Measurements from ENCODE around the gene ADARB2.

The ADARB2 gene

DNA sequence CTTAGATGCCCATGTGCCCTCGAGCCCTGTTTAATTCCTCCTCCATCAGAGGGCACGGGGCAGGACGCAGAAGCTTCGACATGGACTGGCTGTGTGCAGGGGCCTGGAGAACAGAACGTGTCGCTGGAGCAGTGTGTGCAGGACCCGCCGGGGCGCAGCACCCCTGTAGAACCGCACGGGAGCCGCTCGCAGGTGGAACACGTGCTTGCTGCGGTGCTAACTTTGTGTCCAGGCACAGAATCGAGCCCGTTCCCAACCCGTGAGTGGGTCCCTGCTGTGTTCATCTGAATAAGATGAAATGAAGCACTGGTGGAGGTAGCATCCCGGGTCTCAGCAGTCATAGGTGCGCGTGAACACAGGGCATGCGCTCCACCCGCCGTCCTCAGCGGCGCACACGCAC is 564.2 kb downstream of the ADARB2 start:
- TF ChIP-seq POLR2AphosphoS5 (IDR thresholded peaks at IDR 0.05; ENCODE audit: low read depth, low read length) = no peak
- TF ChIP-seq TAF1 (IDR thresholded peaks at IDR 0.05; ENCODE audit: borderline replicate concordance, insufficient read depth, low read length) = no peak
- no peak for TF ChIP-seq SIN3A (IDR thresholded peaks at IDR 0.05; ENCODE audit: borderline replicate concordance, insufficient read depth, low read length)
- TF ChIP-seq FOXP2 (optimal IDR thresholded peaks at IDR 0.05; ENCODE audit: borderline replicate concordance, extremely low read depth, extremely low read length, insufficient read depth) = no peak
- TF ChIP-seq, protein P1, sequence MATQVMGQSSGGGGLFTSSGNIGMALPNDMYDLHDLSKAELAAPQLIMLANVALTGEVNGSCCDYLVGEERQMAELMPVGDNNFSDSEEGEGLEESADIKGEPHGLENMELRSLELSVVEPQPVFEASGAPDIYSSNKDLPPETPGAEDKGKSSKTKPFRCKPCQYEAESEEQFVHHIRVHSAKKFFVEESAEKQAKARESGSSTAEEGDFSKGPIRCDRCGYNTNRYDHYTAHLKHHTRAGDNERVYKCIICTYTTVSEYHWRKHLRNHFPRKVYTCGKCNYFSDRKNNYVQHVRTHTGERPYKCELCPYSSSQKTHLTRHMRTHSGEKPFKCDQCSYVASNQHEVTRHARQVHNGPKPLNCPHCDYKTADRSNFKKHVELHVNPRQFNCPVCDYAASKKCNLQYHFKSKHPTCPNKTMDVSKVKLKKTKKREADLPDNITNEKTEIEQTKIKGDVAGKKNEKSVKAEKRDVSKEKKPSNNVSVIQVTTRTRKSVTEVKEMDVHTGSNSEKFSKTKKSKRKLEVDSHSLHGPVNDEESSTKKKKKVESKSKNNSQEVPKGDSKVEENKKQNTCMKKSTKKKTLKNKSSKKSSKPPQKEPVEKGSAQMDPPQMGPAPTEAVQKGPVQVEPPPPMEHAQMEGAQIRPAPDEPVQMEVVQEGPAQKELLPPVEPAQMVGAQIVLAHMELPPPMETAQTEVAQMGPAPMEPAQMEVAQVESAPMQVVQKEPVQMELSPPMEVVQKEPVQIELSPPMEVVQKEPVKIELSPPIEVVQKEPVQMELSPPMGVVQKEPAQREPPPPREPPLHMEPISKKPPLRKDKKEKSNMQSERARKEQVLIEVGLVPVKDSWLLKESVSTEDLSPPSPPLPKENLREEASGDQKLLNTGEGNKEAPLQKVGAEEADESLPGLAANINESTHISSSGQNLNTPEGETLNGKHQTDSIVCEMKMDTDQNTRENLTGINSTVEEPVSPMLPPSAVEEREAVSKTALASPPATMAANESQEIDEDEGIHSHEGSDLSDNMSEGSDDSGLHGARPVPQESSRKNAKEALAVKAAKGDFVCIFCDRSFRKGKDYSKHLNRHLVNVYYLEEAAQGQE (IDR thresholded peaks at IDR 0.05; ENCODE audit: insufficient read depth in 1 of 2, low read depth in 2 of 2, low read length in 2 of 2) = no peak

DNA sequence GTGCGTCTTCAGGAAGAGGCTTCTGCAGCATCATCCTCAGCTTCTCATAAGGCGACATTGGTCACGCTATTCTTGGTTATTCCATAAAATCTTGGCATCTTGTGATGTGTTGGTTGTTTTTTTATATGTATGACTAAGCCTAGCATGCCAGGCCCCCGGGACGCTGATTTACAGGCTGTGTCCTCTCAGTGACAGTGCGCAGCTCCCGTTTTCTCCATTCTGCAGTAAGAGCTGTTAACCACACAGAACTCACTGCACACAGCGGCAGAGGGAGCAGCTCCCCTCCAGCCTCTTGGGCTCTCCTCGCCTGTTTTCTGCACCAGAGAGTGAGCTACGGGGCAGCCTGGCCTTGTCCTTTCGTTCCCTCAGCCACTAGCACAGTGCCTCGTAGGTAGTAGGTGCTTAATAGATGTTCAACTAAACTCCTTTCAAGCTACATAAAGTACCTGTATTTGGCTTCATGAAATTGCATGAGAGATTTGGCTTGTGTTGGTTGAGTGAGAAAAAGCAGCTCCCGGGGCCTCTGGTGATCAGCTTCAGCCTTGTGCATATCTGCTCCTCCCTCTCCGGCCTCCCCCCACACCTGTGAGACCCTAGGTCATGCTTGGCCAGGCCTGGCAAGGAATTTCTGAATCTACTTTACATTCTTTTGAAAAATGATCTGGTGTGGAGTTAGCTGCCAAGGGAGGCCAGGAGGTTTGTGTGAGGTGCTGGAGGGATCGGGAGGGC is 564.9 kb downstream of the ADARB2 start:
- TF ChIP-seq POLR2AphosphoS5 (IDR thresholded peaks at IDR 0.05; ENCODE audit: low read depth, low read length) (no peak), SIN3A (IDR thresholded peaks at IDR 0.05; ENCODE audit: borderline replicate concordance, insufficient read depth, low read length) (no peak), FOXP2 (optimal IDR thresholded peaks at IDR 0.05; ENCODE audit: borderline replicate concordance, extremely low read depth, extremely low read length, insufficient read depth) (no peak), TAF1 (IDR thresholded peaks at IDR 0.05; ENCODE audit: borderline replicate concordance, insufficient read depth, low read length) (no peak)
- TF ChIP-seq, protein P1 (IDR thresholded peaks at IDR 0.05; ENCODE audit: insufficient read depth in 1 of 2, low read depth in 2 of 2, low read length in 2 of 2) = no peak

DNA sequence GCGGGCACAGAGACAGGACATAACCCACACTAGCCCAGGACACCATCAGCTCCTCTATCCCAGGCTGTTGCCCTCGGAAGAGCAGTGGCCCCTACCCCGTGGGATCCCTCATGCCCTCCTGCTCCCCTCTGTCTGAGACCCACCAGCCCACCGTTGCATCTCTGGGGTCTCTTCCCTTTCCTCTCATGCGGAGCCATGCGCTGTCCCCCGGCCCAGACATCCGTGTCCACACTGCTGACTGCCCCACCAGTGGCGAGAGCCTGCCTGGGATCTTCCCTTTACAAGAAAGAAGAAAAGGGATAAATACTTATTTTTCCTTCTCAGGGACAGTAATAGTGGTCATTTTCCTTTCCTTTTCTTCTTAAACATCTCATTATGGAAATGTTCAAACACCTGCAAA is 565.7 kb downstream of the ADARB2 start:
- TF ChIP-seq TAF1 (IDR thresholded peaks at IDR 0.05; ENCODE audit: borderline replicate concordance, insufficient read depth, low read length) (no peak), POLR2AphosphoS5 (IDR thresholded peaks at IDR 0.05; ENCODE audit: low read depth, low read length) (no peak), FOXP2 (optimal IDR thresholded peaks at IDR 0.05; ENCODE audit: borderline replicate concordance, extremely low read depth, extremely low read length, insufficient read depth) (no peak), SIN3A (IDR thresholded peaks at IDR 0.05; ENCODE audit: borderline replicate concordance, insufficient read depth, low read length) (no peak)
- TF ChIP-seq, protein P1 (IDR thresholded peaks at IDR 0.05; ENCODE audit: insufficient read depth in 1 of 2, low read depth in 2 of 2, low read length in 2 of 2) = no peak

DNA sequence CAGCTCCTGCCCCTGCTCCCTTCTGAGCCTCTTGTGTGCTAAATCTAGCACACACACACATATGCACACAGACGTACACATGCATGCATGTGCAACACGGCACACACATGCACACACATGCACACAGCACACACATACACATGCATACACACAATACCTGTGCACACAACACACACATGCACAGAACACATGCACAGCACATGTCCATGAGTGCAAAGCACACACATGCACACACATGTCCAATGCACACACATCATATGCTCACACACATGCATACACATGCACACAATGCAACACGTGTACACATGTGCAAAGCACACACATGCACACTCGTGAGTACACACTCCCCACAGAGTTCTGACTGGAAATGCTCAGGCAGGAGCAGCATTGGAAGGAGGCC is 566.1 kb downstream of the ADARB2 start:
- TF ChIP-seq FOXP2 (optimal IDR thresholded peaks at IDR 0.05; ENCODE audit: borderline replicate concordance, extremely low read depth, extremely low read length, insufficient read depth) = no peak
- no peak for TF ChIP-seq POLR2AphosphoS5 (IDR thresholded peaks at IDR 0.05; ENCODE audit: low read depth, low read length)
- TF ChIP-seq, protein P1 (IDR thresholded peaks at IDR 0.05; ENCODE audit: insufficient read depth in 1 of 2, low read depth in 2 of 2, low read length in 2 of 2) = no peak
- TF ChIP-seq SIN3A (IDR thresholded peaks at IDR 0.05; ENCODE audit: borderline replicate concordance, insufficient read depth, low read length) = no peak
- TF ChIP-seq TAF1 (IDR thresholded peaks at IDR 0.05; ENCODE audit: borderline replicate concordance, insufficient read depth, low read length) = no peak
